Measurements from ENCODE around the gene CEMIP2. TPM values are rescaled to one million over a fixed set of nuclear protein-coding genes. Genes with fewer than 3 reads are reported as not detected.

The CEMIP2 gene
- total RNA-seq, 1 donor from 2014 or later = 70.0 TPM

- peaks cover 23% of the 10 kb centered on the region for H3K4me1 Mint-ChIP-seq (ENCODE audit: low read depth)
Measured at GRCh38 chr9:71742703-71743102, 25.6 kb downstream of the CEMIP2 start.

GRCh38 chr9:71741926-71742648, 26.2 kb downstream of the CEMIP2 start:
- H3K4me3 Mint-ChIP-seq = no peak overlapping the region
- intact Hi-C loops (cut with micrococcal nuclease) = no loop called here
- no peaks in the 10 kb centered on the region for H3K9me3 Mint-ChIP-seq
- no peak overlapping the region for H3K27ac Mint-ChIP-seq
- no peaks in the 10 kb centered on the region for H3K27me3 Mint-ChIP-seq (ENCODE audit: insufficient read depth)
- H3K4me1 Mint-ChIP-seq (ENCODE audit: low read depth) = peaks cover 17% of the 10 kb centered on the region
- no peak for DNase-seq (ENCODE audit: low spot score)
- peaks cover 55% of the 10 kb centered on the region for H3K36me3 Mint-ChIP-seq (ENCODE audit: low read depth)

More at GRCh38 chr9:71742703-71743102, 25.6 kb downstream of the CEMIP2 start:
- Mint-ChIP-seq H3K27ac (no peak overlapping the region), H3K4me3 (no peak overlapping the region), H3K36me3 (ENCODE audit: low read depth) (peaks cover 61% of the 10 kb centered on the region), H3K9me3 (no peaks in the 10 kb centered on the region), H3K27me3 (ENCODE audit: insufficient read depth) (no peaks in the 10 kb centered on the region)
- intact Hi-C loops (cut with micrococcal nuclease) = no loop called here
- DNase-seq (ENCODE audit: low spot score) = no peak

DNA sequence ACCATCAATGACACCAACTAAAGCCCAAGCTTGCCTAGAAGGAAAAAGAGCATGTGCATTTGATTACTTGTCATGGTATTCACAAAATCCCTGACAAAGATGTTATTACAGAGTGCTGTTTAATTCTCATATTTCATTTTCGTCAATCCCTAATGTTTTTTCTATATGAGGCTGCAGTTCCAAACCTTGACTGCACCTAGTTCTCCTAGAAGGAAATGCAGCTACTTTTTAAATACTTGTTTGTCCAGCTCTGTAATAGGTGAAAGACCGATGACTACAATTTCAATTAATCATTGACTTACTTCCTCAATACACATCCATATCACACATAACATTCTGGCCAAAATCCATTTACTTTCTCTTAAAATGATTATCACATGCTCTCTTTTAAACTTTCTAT, 28.1 kb downstream of the CEMIP2 start:
- DNase-seq (ENCODE audit: low spot score) = no peak
- Mint-ChIP-seq H3K36me3 (ENCODE audit: low read depth) (peaks cover 47% of the 10 kb centered on the region), H3K4me1 (ENCODE audit: low read depth) (peaks cover 6% of the 10 kb centered on the region), H3K4me3 (no peak overlapping the region), H3K9me3 (no peaks in the 10 kb centered on the region), H3K27me3 (ENCODE audit: insufficient read depth) (no peaks in the 10 kb centered on the region), H3K27ac (no peak overlapping the region)
- intact Hi-C loops (cut with micrococcal nuclease) = no loop called here

DNA sequence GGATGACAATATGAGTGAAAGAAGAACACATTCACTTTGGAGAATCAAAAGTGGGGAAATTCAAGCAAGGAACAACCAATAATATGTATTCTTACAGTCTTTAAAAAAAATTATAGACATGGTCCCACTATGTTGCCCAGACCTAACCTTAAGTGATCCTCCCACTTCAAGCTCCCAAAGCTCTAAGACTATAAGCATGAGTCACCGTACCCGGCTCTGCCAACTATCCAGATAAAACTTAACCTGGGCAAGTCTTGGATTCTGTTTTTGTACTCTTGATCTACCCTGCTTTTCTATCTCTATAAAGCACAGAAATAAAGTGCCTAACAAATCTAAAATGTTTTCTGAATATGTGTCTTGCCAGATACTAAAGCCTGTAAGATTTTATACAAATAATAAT, 30.9 kb downstream of the CEMIP2 start:
- no peaks in the 10 kb centered on the region for H3K27me3 Mint-ChIP-seq (ENCODE audit: insufficient read depth)
- peaks cover 7% of the 10 kb centered on the region for H3K4me1 Mint-ChIP-seq (ENCODE audit: low read depth)
- peaks cover 49% of the 10 kb centered on the region for H3K36me3 Mint-ChIP-seq (ENCODE audit: low read depth)
- H3K27ac Mint-ChIP-seq = no peak overlapping the region
- no peak overlapping the region for H3K4me3 Mint-ChIP-seq
- intact Hi-C loops (cut with micrococcal nuclease) = no loop called here
- H3K9me3 Mint-ChIP-seq = no peaks in the 10 kb centered on the region
- DNase-seq (ENCODE audit: low spot score) = no peak

- Mint-ChIP-seq H3K4me1 (ENCODE audit: low read depth) (peaks cover 7% of the 10 kb centered on the region), H3K27me3 (ENCODE audit: insufficient read depth) (no peaks in the 10 kb centered on the region), H3K27ac (no peak overlapping the region), H3K9me3 (no peaks in the 10 kb centered on the region), H3K36me3 (ENCODE audit: low read depth) (peaks cover 50% of the 10 kb centered on the region), H3K4me3 (no peak overlapping the region)
- intact Hi-C loops (cut with micrococcal nuclease) = no loop called here
- no peak for DNase-seq (ENCODE audit: low spot score)
Measured at GRCh38 chr9:71736236-71736635, 32.1 kb downstream of the CEMIP2 start.

DNA sequence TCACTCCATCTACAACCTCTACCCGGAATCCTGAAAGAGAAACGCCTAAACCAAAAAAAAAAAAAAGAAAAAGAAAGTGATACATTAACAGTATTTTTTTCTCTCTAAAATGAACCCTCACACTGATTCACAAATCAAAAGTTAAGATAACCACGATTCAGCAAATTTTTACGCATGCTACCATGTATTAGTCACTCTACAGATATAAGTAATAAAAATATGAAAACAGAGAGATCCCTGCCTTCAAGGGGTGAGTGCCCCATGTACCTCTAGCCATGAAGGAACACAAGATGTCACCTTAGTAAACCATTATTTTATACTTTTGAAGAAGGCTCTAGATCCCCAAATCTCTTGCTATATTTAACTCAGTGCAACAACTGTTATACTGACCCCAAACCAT, 33.4 kb downstream of the CEMIP2 start:
- Mint-ChIP-seq H3K4me3 (no peak overlapping the region), H3K9me3 (no peaks in the 10 kb centered on the region), H3K27me3 (ENCODE audit: insufficient read depth) (no peaks in the 10 kb centered on the region), H3K4me1 (ENCODE audit: low read depth) (peaks cover 7% of the 10 kb centered on the region), H3K36me3 (ENCODE audit: low read depth) (peaks cover 51% of the 10 kb centered on the region), H3K27ac (no peak overlapping the region)
- DNase-seq (ENCODE audit: low spot score) = no peak
- intact Hi-C loops (cut with micrococcal nuclease) = no loop called here

DNA sequence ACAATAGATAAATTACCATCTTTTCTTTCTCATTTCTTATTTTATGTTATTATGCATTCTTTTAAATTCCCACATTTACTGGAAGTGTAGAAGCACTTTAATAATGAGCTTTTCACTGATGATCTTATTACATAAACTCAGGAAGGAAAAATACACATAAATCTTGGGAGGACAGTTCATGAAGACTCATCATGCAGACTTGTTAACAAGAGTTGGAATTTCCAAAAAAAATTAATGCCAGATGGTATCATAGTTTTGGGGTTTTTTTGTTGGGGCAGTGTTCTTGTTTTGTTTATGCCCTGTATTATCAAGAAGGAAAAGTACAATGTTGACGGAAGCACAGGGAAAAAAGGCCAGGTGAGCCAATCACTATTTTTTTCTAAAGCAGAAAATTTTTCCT, 35.1 kb downstream of the CEMIP2 start:
- no peaks in the 10 kb centered on the region for H3K27me3 Mint-ChIP-seq (ENCODE audit: insufficient read depth)
- no peaks in the 10 kb centered on the region for H3K9me3 Mint-ChIP-seq
- no peak overlapping the region for H3K4me3 Mint-ChIP-seq
- intact Hi-C loops (cut with micrococcal nuclease) = no loop called here
- peaks cover 47% of the 10 kb centered on the region for H3K36me3 Mint-ChIP-seq (ENCODE audit: low read depth)
- peaks cover 7% of the 10 kb centered on the region for H3K4me1 Mint-ChIP-seq (ENCODE audit: low read depth)
- H3K27ac Mint-ChIP-seq = no peak overlapping the region
- no peak for DNase-seq (ENCODE audit: low spot score)

DNA sequence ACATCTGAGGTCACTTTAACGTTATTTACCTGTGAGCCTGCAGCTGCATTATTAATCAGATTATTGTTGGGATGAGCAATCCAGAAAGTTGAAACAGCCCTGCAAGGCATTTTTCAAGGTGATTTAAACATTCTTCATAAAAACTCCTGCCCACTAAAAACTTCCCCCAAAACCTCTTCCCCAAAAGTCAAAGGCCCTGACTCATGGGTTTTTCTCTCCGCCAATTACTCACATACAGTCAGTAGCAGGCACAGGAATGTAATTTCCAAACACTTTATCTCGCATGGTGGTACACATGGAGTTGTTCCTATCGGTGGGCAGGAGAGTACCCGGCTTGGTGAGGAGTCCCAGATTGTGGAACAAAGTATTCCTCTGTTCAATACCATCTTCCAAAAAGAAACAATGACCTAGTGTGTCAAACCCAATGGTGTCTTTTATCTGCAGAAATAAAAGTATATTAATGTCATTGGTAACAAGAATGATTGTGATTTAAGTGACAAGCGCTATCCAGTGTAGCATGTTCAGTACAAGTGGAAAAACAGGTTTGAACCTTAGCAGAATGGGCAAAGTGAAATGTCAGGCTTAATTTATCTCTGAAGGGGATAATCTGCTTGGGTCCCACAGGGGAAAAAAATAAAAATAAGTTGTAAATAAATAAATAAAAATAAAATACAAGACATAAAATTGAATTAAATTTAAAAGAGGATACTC, 38.3 kb downstream of the CEMIP2 start:
- intact Hi-C loops (cut with micrococcal nuclease) = no loop called here
- H3K27ac Mint-ChIP-seq = no peak overlapping the region
- H3K4me1 Mint-ChIP-seq (ENCODE audit: low read depth) = peaks cover 14% of the 10 kb centered on the region
- H3K27me3 Mint-ChIP-seq (ENCODE audit: insufficient read depth) = no peaks in the 10 kb centered on the region
- no peaks in the 10 kb centered on the region for H3K9me3 Mint-ChIP-seq
- H3K4me3 Mint-ChIP-seq = no peak overlapping the region
- DNase-seq (ENCODE audit: low spot score) = no peak
- H3K36me3 Mint-ChIP-seq (ENCODE audit: low read depth) = peaks cover 50% of the 10 kb centered on the region

DNA sequence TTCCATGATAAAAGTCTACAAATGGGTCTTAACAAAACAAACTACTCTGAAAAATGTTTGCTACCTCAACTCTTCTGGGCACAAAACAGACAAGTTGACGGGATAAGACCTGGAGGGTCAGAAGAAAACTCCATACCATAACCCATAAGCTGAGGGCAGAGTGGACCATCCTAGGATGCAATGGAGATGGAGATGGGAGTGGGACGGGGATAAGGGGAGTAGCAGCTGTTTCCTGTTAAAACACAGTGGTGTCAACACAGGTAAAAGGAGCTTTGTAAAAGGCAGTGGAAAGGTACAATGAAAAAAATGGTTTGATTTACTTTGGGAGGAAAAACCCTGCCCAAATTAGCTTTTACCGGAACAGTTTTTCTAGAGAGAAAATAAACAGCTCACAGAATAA, 41.6 kb downstream of the CEMIP2 start:
- no peak overlapping the region for H3K4me3 Mint-ChIP-seq
- H3K36me3 Mint-ChIP-seq (ENCODE audit: low read depth) = peaks cover 55% of the 10 kb centered on the region
- intact Hi-C loops (cut with micrococcal nuclease) = no loop called here
- H3K27me3 Mint-ChIP-seq (ENCODE audit: insufficient read depth) = no peaks in the 10 kb centered on the region
- no peaks in the 10 kb centered on the region for H3K9me3 Mint-ChIP-seq
- DNase-seq (ENCODE audit: low spot score) = no peak
- no peak overlapping the region for H3K27ac Mint-ChIP-seq
- peaks cover 19% of the 10 kb centered on the region for H3K4me1 Mint-ChIP-seq (ENCODE audit: low read depth)

- Mint-ChIP-seq H3K9me3 (no peaks in the 10 kb centered on the region), H3K36me3 (ENCODE audit: low read depth) (peaks cover 56% of the 10 kb centered on the region), H3K4me1 (ENCODE audit: low read depth) (peaks cover 19% of the 10 kb centered on the region), H3K27ac (no peak overlapping the region), H3K4me3 (no peak overlapping the region), H3K27me3 (ENCODE audit: insufficient read depth) (no peaks in the 10 kb centered on the region)
- intact Hi-C loops (cut with micrococcal nuclease) = no loop called here
- DNase-seq (ENCODE audit: low spot score) = no peak
Measured at GRCh38 chr9:71725590-71726338, 42.5 kb downstream of the CEMIP2 start.

- Mint-ChIP-seq H3K27ac (no peak overlapping the region), H3K4me3 (no peak overlapping the region), H3K9me3 (no peaks in the 10 kb centered on the region), H3K36me3 (ENCODE audit: low read depth) (peaks cover 54% of the 10 kb centered on the region), H3K27me3 (ENCODE audit: insufficient read depth) (no peaks in the 10 kb centered on the region), H3K4me1 (ENCODE audit: low read depth) (peaks cover 15% of the 10 kb centered on the region)
- intact Hi-C loops (cut with micrococcal nuclease) = loop anchor here (5.0 kb wide), 1 partner anchor 35 kb away; no protein-coding TSS in a partner anchor
- no peak for DNase-seq (ENCODE audit: low spot score)
Measured at GRCh38 chr9:71721855-71722254, 46.5 kb downstream of the CEMIP2 start.

GRCh38 chr9:71719562-71719961, 48.8 kb downstream of the CEMIP2 start:
- peaks cover 40% of the 10 kb centered on the region for H3K36me3 Mint-ChIP-seq (ENCODE audit: low read depth)
- H3K4me3 Mint-ChIP-seq = no peak overlapping the region
- DNase-seq (ENCODE audit: low spot score) = no peak
- no peak overlapping the region for H3K27ac Mint-ChIP-seq
- peaks cover 11% of the 10 kb centered on the region for H3K4me1 Mint-ChIP-seq (ENCODE audit: low read depth)
- H3K27me3 Mint-ChIP-seq (ENCODE audit: insufficient read depth) = no peaks in the 10 kb centered on the region
- intact Hi-C loops (cut with micrococcal nuclease) = no loop called here
- H3K9me3 Mint-ChIP-seq = no peaks in the 10 kb centered on the region

- peaks cover 11% of the 10 kb centered on the region for H3K4me1 Mint-ChIP-seq (ENCODE audit: low read depth)
- no peak overlapping the region for H3K4me3 Mint-ChIP-seq
- no peak overlapping the region for H3K27ac Mint-ChIP-seq
- no peaks in the 10 kb centered on the region for H3K27me3 Mint-ChIP-seq (ENCODE audit: insufficient read depth)
- intact Hi-C loops (cut with micrococcal nuclease) = no loop called here
- no peaks in the 10 kb centered on the region for H3K9me3 Mint-ChIP-seq
- DNase-seq (ENCODE audit: low spot score) = no peak
- H3K36me3 Mint-ChIP-seq (ENCODE audit: low read depth) = peaks cover 40% of the 10 kb centered on the region
Measured at GRCh38 chr9:71719088-71719487, 49.2 kb downstream of the CEMIP2 start.

Measured in activated T-helper 1 cell treated with anti-CD3 and anti-CD28 coated beads, Interleukin-12 subunit alpha, Interleukin-12 subunit beta, Interleukin-2, Interleukin-4 antibody, amounts not matched to agents 30 ng/mL and 10 ng/mL and 1 ng/mL, durations not matched to agents 14 hours and 24 hours and 36 hours (primary cell).